Muscle layer of colon (tissue), 2 donors: ENCODE results near the gene FOXE3.

Experiments used
- H3K27ac ChIP-seq: one replicate; pipeline ENCODE4 v1.7.0; 2013; ENCODE audit warnings: low read depth, mild to moderate bottlenecking, low read length, moderate library complexity
- H3K27me3 ChIP-seq, 2 donors: one replicate each; pipeline ENCODE4 v1.7.0; 2013; ENCODE audit warnings: low read length in 2 of 2, mild to moderate bottlenecking in 2 of 2; ENCODE audit not compliant: insufficient read depth in 2 of 2, control insufficient read depth in 1 of 2
- H3K36me3 ChIP-seq: one replicate; pipeline ENCODE4 v1.7.0; 2013; ENCODE audit warnings: mild to moderate bottlenecking, low read length; ENCODE audit not compliant: insufficient read depth
- H3K4me1 ChIP-seq: one replicate; pipeline ENCODE4 v1.7.0; 2013; ENCODE audit warnings: mild to moderate bottlenecking, low read length; ENCODE audit not compliant: insufficient read depth
- H3K4me3 ChIP-seq, 2 donors: one replicate each; pipeline ENCODE4 v1.7.0; 2013; ENCODE audit warnings: low read length in 2 of 2, low read depth in 1 of 2, mild to moderate bottlenecking in 1 of 2, moderate library complexity in 1 of 2
- H3K9ac ChIP-seq: one replicate; pipeline ENCODE4 v1.7.0; 2013; ENCODE audit warnings: low read length
- H3K9me3 ChIP-seq: one replicate; pipeline ENCODE4 v1.7.0; 2013; ENCODE audit warnings: mild to moderate bottlenecking, low read length
- donor health status: abdominal sarcoma.
- donor health status: Adenocarcinoma of cecum.

Gene FOXE3

GRCh38 chr1:47406966-47407365 is 9.1 kb upstream of the FOXE3 start:
- no peaks in the 10 kb centered on the region for H3K36me3 ChIP-seq
- H3K4me3 ChIP-seq: no peak overlapping the region

GRCh38 chr1:47407481-47407880 is 8.6 kb upstream of the FOXE3 start:
- no peak overlapping the region for H3K9ac ChIP-seq
- H3K4me3 ChIP-seq: no peak overlapping the region
- no peaks in the 10 kb centered on the region for H3K4me1 ChIP-seq
- no peaks in the 10 kb centered on the region for H3K27me3 ChIP-seq
- no peaks in the 10 kb centered on the region for H3K36me3 ChIP-seq
- H3K9me3 ChIP-seq: no peaks in the 10 kb centered on the region
- H3K27ac ChIP-seq: no peak overlapping the region

More at GRCh38 chr1:47406966-47407365, 9.1 kb upstream of the FOXE3 start:
- H3K27ac ChIP-seq: no peak overlapping the region
- H3K9me3 ChIP-seq: no peaks in the 10 kb centered on the region
- H3K27me3 ChIP-seq: no peaks in the 10 kb centered on the region
- no peak overlapping the region for H3K9ac ChIP-seq
- H3K4me1 ChIP-seq: no peaks in the 10 kb centered on the region

GRCh38 chr1:47409311-47410067 is 6.6 kb upstream of the FOXE3 start:
- Histone ChIP-seq H3K27ac (no peak overlapping the region), H3K4me1 (no peaks in the 10 kb centered on the region), H3K9ac (no peak overlapping the region), H3K4me3 (no peak overlapping the region), H3K36me3 (no peaks in the 10 kb centered on the region), H3K9me3 (no peaks in the 10 kb centered on the region), H3K27me3 (no peaks in the 10 kb centered on the region)

- Histone ChIP-seq H3K4me1 (no peaks in the 10 kb centered on the region), H3K4me3 (no peak overlapping the region), H3K27ac (no peak overlapping the region), H3K36me3 (no peaks in the 10 kb centered on the region), H3K9ac (no peak overlapping the region), H3K27me3 (peaks cover under 1 to 1% of the 10 kb centered on the region in 2 donors), H3K9me3 (no peaks in the 10 kb centered on the region)
Observed at GRCh38 chr1:47410068-47410455, 6.0 kb upstream of the FOXE3 start.

GRCh38 chr1:47411436-47411835 is 4.6 kb upstream of the FOXE3 start:
- H3K4me1 ChIP-seq: no peaks in the 10 kb centered on the region
- no peaks in the 10 kb centered on the region for H3K9me3 ChIP-seq
- H3K27ac ChIP-seq: no peak overlapping the region
- H3K4me3 ChIP-seq: no peak overlapping the region
- H3K27me3 ChIP-seq: peaks cover 10 to 13% of the 10 kb centered on the region in 2 donors
- no peaks in the 10 kb centered on the region for H3K36me3 ChIP-seq
- no peak overlapping the region for H3K9ac ChIP-seq

- Histone ChIP-seq H3K9me3 (no peaks in the 10 kb centered on the region), H3K4me1 (no peaks in the 10 kb centered on the region), H3K36me3 (no peaks in the 10 kb centered on the region), H3K9ac (no peak overlapping the region), H3K4me3 (no peak overlapping the region), H3K27ac (no peak overlapping the region), H3K27me3 (peaks cover 13 to 18% of the 10 kb centered on the region in 2 donors)
Observed at GRCh38 chr1:47412437-47412836, 3.6 kb upstream of the FOXE3 start.

GRCh38 chr1:47416319-47417169 is 459 bp downstream of the FOXE3 start:
- Histone ChIP-seq H3K9ac (no peak overlapping the region), H3K27ac (no peak overlapping the region), H3K9me3 (no peaks in the 10 kb centered on the region), H3K36me3 (no peaks in the 10 kb centered on the region), H3K27me3 (peaks cover 23 to 35% of the 10 kb centered on the region in 2 donors), H3K4me3 (no peak overlapping the region), H3K4me1 (no peaks in the 10 kb centered on the region)

- no peaks in the 10 kb centered on the region for H3K36me3 ChIP-seq
- H3K4me1 ChIP-seq: no peaks in the 10 kb centered on the region
- no peak overlapping the region for H3K9ac ChIP-seq
- no peak overlapping the region for H3K4me3 ChIP-seq
- H3K9me3 ChIP-seq: no peaks in the 10 kb centered on the region
- H3K27ac ChIP-seq: no peak overlapping the region
- peaks cover 23 to 35% of the 10 kb centered on the region in 2 donors for H3K27me3 ChIP-seq
Observed at GRCh38 chr1:47417170-47418044, 1.3 kb downstream of the FOXE3 start.

GRCh38 chr1:47418122-47418521 is 2.0 kb downstream of the FOXE3 start:
- Histone ChIP-seq H3K36me3 (no peaks in the 10 kb centered on the region), H3K27me3 (peaks cover 23 to 35% of the 10 kb centered on the region in 2 donors), H3K4me1 (no peaks in the 10 kb centered on the region), H3K9ac (no peak overlapping the region), H3K9me3 (no peaks in the 10 kb centered on the region), H3K27ac (no peak overlapping the region), H3K4me3 (no peak overlapping the region)

- H3K36me3 ChIP-seq: no peaks in the 10 kb centered on the region
- H3K27me3 ChIP-seq: peaks cover 23 to 35% of the 10 kb centered on the region in 2 donors
- H3K9ac ChIP-seq: no peak overlapping the region
- H3K4me3 ChIP-seq: no peak overlapping the region
- H3K27ac ChIP-seq: no peak overlapping the region
- no peaks in the 10 kb centered on the region for H3K9me3 ChIP-seq
- H3K4me1 ChIP-seq: no peaks in the 10 kb centered on the region
Observed at GRCh38 chr1:47418681-47419325, 2.7 kb downstream of the FOXE3 start.
